HEK293 (cell line): ENCODE results near the gene OGFOD3.
A peak's percentile ranks its signal among the peaks of the same experiment; 100 is the strongest.

Experiments
- CTCF ChIA-PET: fragments of 350-600 bp; formaldehyde crosslinking; extraction: SDS; loops from one replicate; lab custom pipeline; 2021; ENCODE audit warnings: antibody characterized with exemption; lab: Yijun Ruan, JAX
- POLR2A ChIA-PET: fragments of 300-600 bp; formaldehyde crosslinking; extraction: SDS; loops from one replicate; lab custom pipeline; 2020; ENCODE audit warnings: antibody characterized with exemption, inconsistent platforms; lab: Yijun Ruan, JAX
- H3K27ac ChIP-seq: fragments of 200-500 bp; sonication (Bioruptor generic); 2 replicates; pipeline ENCODE4 v1.5.1; 2014; ENCODE audit warnings: low read depth, low read length, control low read depth, inconsistent platforms; ENCODE audit errors: extremely low read depth
- H3K36me3 ChIP-seq, 2 experiments: fragments of 200-500 bp in 1 of 2; sonication (Bioruptor generic) in 1 of 2; 1 replicate in 1 of 2; 2 replicates in 1 of 2; pipeline ENCODE4 v1.5.1; 2014 to 2017; ENCODE audit warnings: inconsistent platforms in 2 of 2, low read length in 2 of 2; ENCODE audit not compliant: control insufficient read depth in 2 of 2, insufficient read depth in 1 of 2
- H3K4me1 ChIP-seq: fragments of 200-500 bp; sonication (Bioruptor generic); 2 replicates; pipeline ENCODE4 v1.5.1; 2014; ENCODE audit warnings: mild to moderate bottlenecking, low read length, inconsistent platforms; ENCODE audit not compliant: control insufficient read depth, insufficient read depth
- H3K4me3 ChIP-seq: 2 replicates; pipeline ENCODE4 v1.5.1; 2011; ENCODE audit warnings: low read depth, mild to moderate bottlenecking, control low read depth, low read length, moderate library complexity
- H3K9me3 ChIP-seq: fragments of 200-500 bp; sonication (Bioruptor generic); 2 replicates; pipeline ENCODE4 v1.5.1; 2014; ENCODE audit warnings: low read depth, low read length, inconsistent platforms; ENCODE audit not compliant: control insufficient read depth, insufficient read depth
- GLIS1 ChIP-seq: fragments of 450-650 bp; formaldehyde crosslinking; IDR thresholded peaks from 2 replicates; pipeline ENCODE4 v1.5.1; 2016; ENCODE audit warnings: missing biosample characterization, missing genetic modification characterization
- GLIS2 ChIP-seq: fragments of 450-650 bp; formaldehyde crosslinking; IDR thresholded peaks from 2 replicates; pipeline ENCODE4 v1.5.1; 2016; ENCODE audit warnings: missing biosample characterization, missing genetic modification characterization
- SALL2 ChIP-seq: fragments of 450-650 bp; formaldehyde crosslinking; IDR thresholded peaks from 2 replicates; pipeline ENCODE4 v1.5.0; 2017; ENCODE audit warnings: missing biosample characterization, mild to moderate bottlenecking, missing genetic modification characterization, borderline replicate concordance
- ZBTB7A ChIP-seq: fragments of 450-650 bp; formaldehyde crosslinking; IDR thresholded peaks from 2 replicates; pipeline ENCODE4 v1.5.1; 2016; ENCODE audit warnings: low read depth, missing biosample characterization, missing genetic modification characterization
- ZFHX2 ChIP-seq: fragments of 450-650 bp; formaldehyde crosslinking; conservative IDR thresholded peaks from 2 replicates; pipeline ENCODE4 v1.5.1; 2016; ENCODE audit warnings: missing biosample characterization, missing genetic modification characterization
- ZFP37 ChIP-seq: fragments of 450-650 bp; formaldehyde crosslinking; IDR thresholded peaks from 2 replicates; pipeline ENCODE4 v1.5.1; 2016; ENCODE audit warnings: missing biosample characterization, missing genetic modification characterization
- ZFP69B ChIP-seq: fragments of 450-650 bp; formaldehyde crosslinking; IDR thresholded peaks from 2 replicates; pipeline ENCODE4 v1.5.1; 2016; ENCODE audit warnings: missing biosample characterization, missing genetic modification characterization
- ZNF223 ChIP-seq: fragments of 450-650 bp; formaldehyde crosslinking; IDR thresholded peaks from 2 replicates; pipeline ENCODE4 v1.5.1; 2016; ENCODE audit warnings: missing biosample characterization, missing genetic modification characterization
- ZNF280D ChIP-seq: fragments of 450-650 bp; formaldehyde crosslinking; IDR thresholded peaks from 2 replicates; pipeline ENCODE4 v1.5.1; 2016; ENCODE audit warnings: missing biosample characterization, missing genetic modification characterization
- ZNF324 ChIP-seq: fragments of 450-650 bp; formaldehyde crosslinking; IDR thresholded peaks from 2 replicates; pipeline ENCODE4 v1.5.1; 2016; ENCODE audit warnings: missing biosample characterization, missing genetic modification characterization
- ZNF341 ChIP-seq: fragments of 450-650 bp; formaldehyde crosslinking; IDR thresholded peaks from 2 replicates; pipeline ENCODE4; 2016; ENCODE audit warnings: low read depth, missing biosample characterization, missing genetic modification characterization
- ZNF350 ChIP-seq: fragments of 450-650 bp; formaldehyde crosslinking; IDR thresholded peaks from 2 replicates; pipeline ENCODE4 v1.5.0; 2017; ENCODE audit warnings: missing biosample characterization, mild to moderate bottlenecking, missing genetic modification characterization
- ZNF354C ChIP-seq: fragments of 450-650 bp; formaldehyde crosslinking; IDR thresholded peaks from 2 replicates; pipeline ENCODE4 v1.5.1; 2016; ENCODE audit warnings: missing biosample characterization, missing genetic modification characterization, low read depth, borderline replicate concordance
- ZNF366 ChIP-seq: fragments of 450-650 bp; formaldehyde crosslinking; conservative IDR thresholded peaks from 2 replicates; pipeline ENCODE4 v1.5.1; 2016; ENCODE audit warnings: missing biosample characterization, missing genetic modification characterization
- ZNF426 ChIP-seq: fragments of 450-650 bp; formaldehyde crosslinking; IDR thresholded peaks from 2 replicates; pipeline ENCODE4 v1.5.1; 2017; ENCODE audit warnings: missing biosample characterization, missing genetic modification characterization, mild to moderate bottlenecking, inconsistent platforms, moderate library complexity
- ZNF433 ChIP-seq: fragments of 450-650 bp; formaldehyde crosslinking; IDR thresholded peaks from 2 replicates; pipeline ENCODE4 v1.5.1; 2016; ENCODE audit warnings: missing biosample characterization, missing genetic modification characterization, low read depth
- ZNF510 ChIP-seq: fragments of 450-650 bp; formaldehyde crosslinking; IDR thresholded peaks from 2 replicates; pipeline ENCODE4 v1.5.1; 2018; ENCODE audit warnings: mild to moderate bottlenecking, missing genetic modification characterization, missing biosample characterization; ENCODE audit not compliant: insufficient replicate concordance
- ZNF530 ChIP-seq: fragments of 450-650 bp; formaldehyde crosslinking; IDR thresholded peaks from 2 replicates; pipeline ENCODE4 v1.5.1; 2016; ENCODE audit warnings: low read depth, missing biosample characterization, missing genetic modification characterization
- ZNF544 ChIP-seq: fragments of 450-650 bp; formaldehyde crosslinking; IDR thresholded peaks from 2 replicates; pipeline ENCODE4 v1.5.0; 2017; ENCODE audit warnings: missing biosample characterization, missing genetic modification characterization
- ZNF548 ChIP-seq: fragments of 450-650 bp; formaldehyde crosslinking; IDR thresholded peaks from 2 replicates; pipeline ENCODE4 v1.5.1; 2016; ENCODE audit warnings: missing biosample characterization, missing genetic modification characterization
- ZNF571 ChIP-seq: fragments of 450-650 bp; formaldehyde crosslinking; IDR thresholded peaks from 2 replicates; pipeline ENCODE4 v1.5.0; 2017; ENCODE audit warnings: missing biosample characterization, missing genetic modification characterization
- ZNF623 ChIP-seq: fragments of 450-650 bp; formaldehyde crosslinking; IDR thresholded peaks from 2 replicates; pipeline ENCODE4 v1.5.1; 2016; ENCODE audit warnings: missing biosample characterization, missing genetic modification characterization
- ZNF777 ChIP-seq: fragments of 450-650 bp; formaldehyde crosslinking; IDR thresholded peaks from 2 replicates; pipeline ENCODE4 v1.5.1; 2017; ENCODE audit warnings: missing biosample characterization, missing genetic modification characterization, borderline replicate concordance
- ZSCAN23 ChIP-seq: fragments of 450-650 bp; formaldehyde crosslinking; IDR thresholded peaks from 2 replicates; pipeline ENCODE4 v1.5.1; 2016; ENCODE audit warnings: missing biosample characterization, missing genetic modification characterization

OGFOD3 gene

GRCh38 chr17:82345151-82345976, 73.0 kb downstream of the OGFOD3 start (continued):
- no peak for TF ChIP-seq ZNF366 (tag by site-specific recombination)
- no peak for TF ChIP-seq ZFP69B (tag by site-specific recombination)

- Histone ChIP-seq H3K36me3 (no peaks in the 10 kb centered on the region), H3K4me3 (no peak overlapping the region), H3K4me1 (0 out of 2 replicates have a peak, but pooled peaks cover under 1% of the 10 kb centered on the region), H3K27ac (no peak overlapping the region), H3K9me3 (no peaks in the 10 kb centered on the region)
- ChIA-PET CTCF (interaction anchor here (1.0 to 2.7 kb wide), 3 partner anchors 7 to 69 kb away, joined by 3 to 10 read pairs (median 4); no protein-coding TSS in a partner anchor), POLR2A (interaction anchor here (0.6 to 1.9 kb wide), 4 partner anchors 15 to 52 kb away, joined by 3 to 8 read pairs (median 4); partner anchors contain the start of gene TEX19)
- TF ChIP-seq ZNF341 (tag by site-specific recombination) (0 out of 2 replicates have a peak, but pooled peaks have one; percentile 17), ZFHX2 (peak; percentile 43), ZNF350 (tag by site-specific recombination) (no peak), GLIS1 (tag by site-specific recombination) (peak; percentile 32; the same call in 1 of the 2 replicates), GLIS2 (tag by site-specific recombination) (0 out of 2 replicates have a peak, but pooled peaks have one; percentile 14), ZNF354C (no peak), ZNF426 (tag by site-specific recombination) (no peak), ZNF548 (tag by site-specific recombination) (no peak)
Observed at GRCh38 chr17:82344175-82344907, 74.0 kb downstream of the OGFOD3 start.

GRCh38 chr17:82343560-82343959, 74.8 kb downstream of the OGFOD3 start:
- TF ChIP-seq GLIS1 (tag by site-specific recombination) (no peak), ZNF341 (tag by site-specific recombination) (peak; percentile 17; the same call in 1 of the 2 replicates)
- H3K27ac ChIP-seq, result no peak overlapping the region
- no peak overlapping the region for H3K4me3 ChIP-seq
- no peaks in the 10 kb centered on the region for H3K9me3 ChIP-seq
- no peaks in the 10 kb centered on the region for H3K36me3 ChIP-seq
- POLR2A ChIA-PET, result interaction anchor here (0.6 to 1.9 kb wide), 4 partner anchors 16 to 58 kb away, joined by 3 to 8 read pairs (median 3); no protein-coding TSS in a partner anchor
- CTCF ChIA-PET, result interaction anchor here (0.6 to 2.7 kb wide), 4 partner anchors 8 to 70 kb away, joined by 3 to 10 read pairs (median 4); no protein-coding TSS in a partner anchor
- peaks cover 5% of the 10 kb centered on the region for H3K4me1 ChIP-seq

- Histone ChIP-seq H3K27ac (no peak overlapping the region), H3K4me1 (peaks cover 5% of the 10 kb centered on the region), H3K36me3 (no peaks in the 10 kb centered on the region), H3K9me3 (no peaks in the 10 kb centered on the region), H3K4me3 (no peak overlapping the region)
- POLR2A ChIA-PET, result no interaction called here
- CTCF ChIA-PET, result interaction anchor here (0.7 to 2.7 kb wide), 2 partner anchors 11 to 46 kb away, joined by 3 to 10 read pairs; no protein-coding TSS in a partner anchor
- TF ChIP-seq ZNF530, result no peak
- no peak for TF ChIP-seq ZNF433
- TF ChIP-seq ZNF510, result no peak
- TF ChIP-seq ZNF324 (tag by site-specific recombination), result no peak
- TF ChIP-seq ZBTB7A (tag by site-specific recombination), result no peak
- TF ChIP-seq ZNF623 (tag by site-specific recombination), result no peak
- no peak for TF ChIP-seq ZNF571 (tag by site-specific recombination)
- TF ChIP-seq ZNF223 (tag by site-specific recombination), result no peak
- TF ChIP-seq ZSCAN23 (tag by site-specific recombination), result no peak
- no peak for TF ChIP-seq ZNF777 (tag by site-specific recombination)
- no peak for TF ChIP-seq ZFP37 (tag by site-specific recombination)
- no peak for TF ChIP-seq ZNF544 (tag by site-specific recombination)
- no peak for TF ChIP-seq SALL2
- TF ChIP-seq ZNF280D (tag by site-specific recombination), result no peak
Observed at GRCh38 chr17:82342361-82343079, 75.9 kb downstream of the OGFOD3 start.
